IPS DF 6.9 (cell line): ENCODE results near the gene SND1.

ENCODE experiments used
- DNase-seq: peaks from one replicate; pipeline ENCODE4 v3.0.0-alpha.2; 2013; ENCODE audit warnings: low read depth, low spot score
- H3K27ac ChIP-seq: one replicate; pipeline ENCODE4 v1.5.1; 2013; ENCODE audit warnings: low read length, control low read depth
- H3K27me3 ChIP-seq: 2 replicates; pipeline ENCODE4 v1.6.1; 2013; ENCODE audit warnings: mild to moderate bottlenecking, low read length; ENCODE audit not compliant: control insufficient read depth, insufficient read depth
- H3K36me3 ChIP-seq: 2 replicates; pipeline ENCODE4 v1.6.1; 2013; ENCODE audit warnings: low read length; ENCODE audit not compliant: control insufficient read depth, insufficient read depth
- H3K4me1 ChIP-seq: 2 replicates; pipeline ENCODE4 v1.6.1; 2013; ENCODE audit warnings: low read length; ENCODE audit not compliant: control insufficient read depth, insufficient read depth
- H3K4me3 ChIP-seq: 2 replicates; pipeline ENCODE4 v1.5.1; 2013; ENCODE audit warnings: mild to moderate bottlenecking, low read length
- H3K9me3 ChIP-seq: 2 replicates; pipeline ENCODE4 v1.6.1; 2013; ENCODE audit warnings: low read length, inconsistent platforms; ENCODE audit not compliant: control insufficient read depth, insufficient read depth
- WGBS: extraction: QIAGEN DNeasy Blood & Tissue Kit; methylation state at CpG from one replicate; pipeline ENCODE4 v1.1.7; 2013; ENCODE audit warnings: mixed read lengths, missing lambda C conversion rate; ENCODE audit not compliant: insufficient read length, insufficient coverage; 5-methylcytosine and 5-hydroxymethylcytosine counted together

SND1 gene

GRCh38 chr7:127653396-127653795 is 1.4 kb downstream of the SND1 start:
- no peaks in the 10 kb centered on the region for H3K9me3 ChIP-seq
- H3K27ac ChIP-seq = no peak overlapping the region
- no peaks in the 10 kb centered on the region for H3K27me3 ChIP-seq
- no peak overlapping the region for H3K4me3 ChIP-seq
- H3K4me1 ChIP-seq = 0 out of 2 replicates have a peak, but pooled peaks cover 1% of the 10 kb centered on the region
- no peak for DNase-seq
- no CpG with 5 or more reads among the region's 4 CpGs for WGBS
- no peaks in the 10 kb centered on the region for H3K36me3 ChIP-seq

GRCh38 chr7:127654404-127655394 is 2.7 kb downstream of the SND1 start:
- Histone ChIP-seq H3K9me3 (no peaks in the 10 kb centered on the region), H3K4me1 (0 out of 2 replicates have a peak, but pooled peaks cover 1% of the 10 kb centered on the region), H3K27ac (no peak overlapping the region), H3K4me3 (no peak overlapping the region), H3K27me3 (no peaks in the 10 kb centered on the region), H3K36me3 (no peaks in the 10 kb centered on the region)
- no CpG with 5 or more reads among the region's 5 CpGs for WGBS
- no peak for DNase-seq

GRCh38 chr7:127655720-127656119 is 3.7 kb downstream of the SND1 start:
- no peak for DNase-seq
- Histone ChIP-seq H3K4me1 (0 out of 2 replicates have a peak, but pooled peaks cover 1% of the 10 kb centered on the region), H3K27ac (no peak overlapping the region), H3K27me3 (no peaks in the 10 kb centered on the region), H3K9me3 (no peaks in the 10 kb centered on the region), H3K4me3 (no peak overlapping the region), H3K36me3 (no peaks in the 10 kb centered on the region)
- no CpG with 5 or more reads among the region's 2 CpGs for WGBS

GRCh38 chr7:127657500-127657899 is 5.5 kb downstream of the SND1 start:
- H3K36me3 ChIP-seq = no peaks in the 10 kb centered on the region; the same call in 1 of the 2 replicates
- H3K27me3 ChIP-seq = no peaks in the 10 kb centered on the region
- no CpG with 5 or more reads among the region's 3 CpGs for WGBS
- no peak overlapping the region for H3K4me3 ChIP-seq
- H3K4me1 ChIP-seq = 0 out of 2 replicates have a peak, but pooled peaks cover 1% of the 10 kb centered on the region
- no peak for DNase-seq
- H3K9me3 ChIP-seq = no peaks in the 10 kb centered on the region
- no peak overlapping the region for H3K27ac ChIP-seq

- Histone ChIP-seq H3K36me3 (no peaks in the 10 kb centered on the region; the same call in 1 of the 2 replicates), H3K27ac (no peak overlapping the region)
- WGBS = no CpG with 5 or more reads among the region's 3 CpGs
Observed at GRCh38 chr7:127658970-127659630, 7.1 kb downstream of the SND1 start.

DNA sequence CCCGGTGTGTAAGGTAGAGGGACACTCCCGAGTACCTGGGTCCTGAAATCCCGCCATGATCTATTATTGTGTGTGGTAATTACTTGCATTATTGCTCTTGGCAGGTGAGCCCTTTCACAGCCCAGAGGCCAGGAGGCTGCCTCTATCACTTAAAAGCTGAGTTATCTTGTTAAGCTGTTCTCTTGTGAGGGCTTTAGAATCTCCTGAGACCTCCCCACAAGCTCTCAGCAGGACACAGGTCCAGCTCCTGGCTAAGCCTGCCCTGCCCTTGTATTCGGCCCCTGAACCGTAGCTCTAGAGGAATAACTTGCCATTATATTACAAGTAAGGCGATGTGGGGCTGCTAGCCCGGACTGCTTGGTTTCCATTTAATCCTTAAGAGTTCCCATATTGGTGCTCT is 13.9 kb downstream of the SND1 start:
- Histone ChIP-seq H3K27ac (no peak overlapping the region), H3K4me3 (no peak overlapping the region), H3K27me3 (no peaks in the 10 kb centered on the region), H3K36me3 (peaks cover 3% of the 10 kb centered on the region; the same call in 1 of the 2 replicates), H3K9me3 (no peaks in the 10 kb centered on the region), H3K4me1 (no peaks in the 10 kb centered on the region; the same call in 1 of the 2 replicates)
- no CpG with 5 or more reads among the region's 7 CpGs for WGBS
- DNase-seq = no peak

More at GRCh38 chr7:127658970-127659630, 7.1 kb downstream of the SND1 start:
- no peak overlapping the region for H3K4me3 ChIP-seq
- H3K27me3 ChIP-seq = no peaks in the 10 kb centered on the region
- DNase-seq = no peak
- H3K4me1 ChIP-seq = peaks cover 1% of the 10 kb centered on the region; the same call in 1 of the 2 replicates
- no peaks in the 10 kb centered on the region for H3K9me3 ChIP-seq

DNA sequence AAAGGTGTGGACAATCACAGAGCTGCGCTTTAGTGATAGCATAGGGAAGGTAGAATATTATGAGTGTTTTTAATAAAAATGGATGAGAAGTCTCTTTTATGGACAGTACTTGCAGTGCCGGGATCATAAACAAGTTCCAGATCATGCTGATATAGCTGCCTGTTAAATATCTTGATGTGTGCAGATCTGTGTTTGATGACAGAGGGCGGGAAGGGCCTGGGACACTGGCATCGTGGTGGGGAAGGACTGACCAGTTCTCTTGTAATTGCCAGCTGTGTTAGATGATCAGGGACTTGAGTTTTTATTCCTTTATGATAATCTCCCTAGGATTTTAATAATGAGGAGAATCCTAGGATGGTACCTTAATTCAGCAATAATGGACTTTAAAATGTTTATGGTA is 14.6 kb downstream of the SND1 start:
- DNase-seq = no peak
- Histone ChIP-seq H3K27me3 (no peaks in the 10 kb centered on the region), H3K4me3 (no peak overlapping the region), H3K27ac (no peak overlapping the region), H3K4me1 (no peaks in the 10 kb centered on the region; the same call in 1 of the 2 replicates), H3K9me3 (no peaks in the 10 kb centered on the region), H3K36me3 (0 out of 2 replicates have a peak, but pooled peaks cover 3% of the 10 kb centered on the region)
- WGBS = no CpG with 5 or more reads among the region's 4 CpGs

DNA sequence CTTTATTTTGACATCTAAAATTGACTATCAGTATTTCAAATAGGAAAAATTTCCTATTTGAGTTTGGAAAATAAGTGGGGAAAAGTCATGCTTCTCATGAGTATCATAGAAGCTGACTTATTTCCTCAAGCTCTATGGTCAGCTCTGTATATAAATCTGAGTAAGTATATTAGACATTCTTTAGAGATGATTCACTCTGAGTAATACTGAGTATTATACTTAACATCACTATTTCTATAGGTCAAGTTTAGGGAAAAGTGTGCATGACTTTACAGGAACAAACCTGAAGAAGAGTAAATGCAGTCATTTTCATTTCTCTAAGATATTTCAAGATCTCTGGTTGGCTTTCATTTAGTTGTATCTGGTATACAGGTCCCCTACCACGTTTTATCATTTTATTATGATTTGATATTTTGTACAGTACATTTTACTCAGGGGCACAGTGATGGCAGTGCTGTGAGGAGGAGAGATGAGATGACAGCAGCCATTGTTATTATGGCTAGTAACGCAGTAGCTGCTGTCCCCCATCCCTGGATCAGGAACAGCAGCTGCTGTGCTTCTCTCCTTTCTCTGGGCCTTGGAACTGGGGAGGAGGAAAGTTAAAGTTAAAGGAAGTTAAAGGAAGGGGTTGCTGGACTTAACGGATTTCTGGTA is 15.2 kb downstream of the SND1 start:
- H3K27me3 ChIP-seq = no peaks in the 10 kb centered on the region
- 0 out of 2 replicates have a peak, but pooled peaks cover 3% of the 10 kb centered on the region for H3K36me3 ChIP-seq
- no peak overlapping the region for H3K4me3 ChIP-seq
- H3K4me1 ChIP-seq = no peaks in the 10 kb centered on the region; the same call in 1 of the 2 replicates
- no peak overlapping the region for H3K27ac ChIP-seq
- no peaks in the 10 kb centered on the region for H3K9me3 ChIP-seq
- DNase-seq = no peak
- no CpG with 5 or more reads among the region's 3 CpGs for WGBS

DNA sequence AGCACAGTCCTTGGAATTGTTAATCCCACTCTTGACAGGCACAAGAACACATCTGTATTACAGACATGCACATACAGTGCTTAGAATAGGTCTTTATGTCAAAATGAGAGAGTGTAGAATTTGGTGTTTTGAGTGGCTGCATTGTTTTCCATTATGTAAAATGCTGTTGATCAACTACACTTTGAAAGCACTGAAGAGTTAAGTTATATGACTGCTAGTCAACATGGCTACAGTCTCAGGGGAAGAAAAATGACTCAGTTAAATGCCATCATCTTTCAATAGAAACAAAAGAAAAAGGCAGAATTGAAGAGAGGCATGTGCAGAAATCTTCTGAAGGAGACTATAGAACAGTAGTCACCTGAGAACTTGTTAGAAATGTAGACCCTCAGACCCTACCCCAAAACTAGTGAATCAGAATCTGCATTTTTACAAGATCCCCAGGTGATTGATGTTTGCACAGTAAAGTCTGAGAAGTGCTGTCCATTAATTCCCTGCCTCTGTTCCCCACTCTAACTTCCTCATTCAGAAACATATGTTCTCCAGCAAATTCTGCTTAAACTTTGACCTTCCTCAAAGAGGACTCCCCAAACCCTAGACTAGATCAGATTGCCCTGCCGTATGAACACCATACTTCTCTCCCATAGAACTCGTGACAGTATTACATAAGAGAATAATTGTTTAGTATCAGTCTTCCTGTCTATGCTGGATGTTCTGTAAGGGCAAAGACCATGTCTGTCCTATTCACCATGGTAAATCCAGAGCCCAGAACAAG is 16.0 kb downstream of the SND1 start:
- no CpG with 5 or more reads among the region's 2 CpGs for WGBS
- no peak for DNase-seq
- 0 out of 2 replicates have a peak, but pooled peaks cover 3% of the 10 kb centered on the region for H3K36me3 ChIP-seq
- no peak overlapping the region for H3K4me3 ChIP-seq
- no peaks in the 10 kb centered on the region for H3K27me3 ChIP-seq
- H3K4me1 ChIP-seq = no peaks in the 10 kb centered on the region; the same call in 1 of the 2 replicates
- H3K27ac ChIP-seq = no peak overlapping the region
- no peaks in the 10 kb centered on the region for H3K9me3 ChIP-seq
